ENCODE results near the gene RPTOR. TPM values are rescaled to one million over a fixed set of nuclear protein-coding genes. Genes with fewer than 3 reads are reported as not detected.

RPTOR gene
- total RNA-seq, 4 donors from 2014 or later: 23.6 to 37.0 (median 27.8) TPM

DNA sequence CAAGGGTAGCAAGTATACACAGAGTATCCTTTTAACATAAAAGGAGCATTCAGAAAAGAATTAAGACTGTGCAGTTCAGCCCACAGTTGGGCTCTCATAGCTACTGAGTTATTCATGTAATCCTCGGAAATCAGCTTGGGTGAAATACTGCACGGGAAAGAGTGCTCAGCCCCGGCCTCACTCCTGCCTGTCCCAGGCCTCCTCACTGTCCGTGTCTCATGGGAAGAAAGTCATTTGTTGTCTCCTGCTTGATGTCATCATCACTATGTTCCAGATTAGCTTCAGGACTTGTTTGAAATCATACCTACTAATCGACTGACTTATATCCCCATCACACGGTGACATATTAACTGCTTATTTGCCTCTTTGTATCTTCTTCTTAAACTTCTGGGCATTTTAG is 223.8 kb downstream of the RPTOR start:
- ATAC-seq (ENCODE audit: low FRiP score): no peak
- no peak for DNase-seq (ENCODE audit: low spot score)

DNA sequence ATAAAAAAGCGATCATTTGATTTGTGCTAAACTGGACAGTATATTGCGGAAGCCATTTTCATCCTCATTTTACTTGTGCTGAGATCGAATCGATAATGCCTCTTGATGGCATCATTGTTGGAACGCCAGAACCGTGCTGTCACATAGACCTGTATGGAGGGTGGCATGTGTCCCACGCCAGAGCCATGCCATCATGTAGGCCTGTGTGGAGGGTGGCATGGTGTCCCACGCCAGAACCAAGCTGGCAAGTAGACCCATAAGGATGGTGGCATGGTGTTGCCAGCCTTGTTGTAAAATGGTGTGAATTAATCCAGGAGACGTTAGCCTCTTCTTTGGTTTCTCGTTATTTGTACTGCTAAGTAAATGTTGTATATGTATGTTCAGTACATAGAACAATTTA is 224.3 kb downstream of the RPTOR start:
- DNase-seq (ENCODE audit: low spot score): no peak
- TF ChIP-seq, protein P1, sequence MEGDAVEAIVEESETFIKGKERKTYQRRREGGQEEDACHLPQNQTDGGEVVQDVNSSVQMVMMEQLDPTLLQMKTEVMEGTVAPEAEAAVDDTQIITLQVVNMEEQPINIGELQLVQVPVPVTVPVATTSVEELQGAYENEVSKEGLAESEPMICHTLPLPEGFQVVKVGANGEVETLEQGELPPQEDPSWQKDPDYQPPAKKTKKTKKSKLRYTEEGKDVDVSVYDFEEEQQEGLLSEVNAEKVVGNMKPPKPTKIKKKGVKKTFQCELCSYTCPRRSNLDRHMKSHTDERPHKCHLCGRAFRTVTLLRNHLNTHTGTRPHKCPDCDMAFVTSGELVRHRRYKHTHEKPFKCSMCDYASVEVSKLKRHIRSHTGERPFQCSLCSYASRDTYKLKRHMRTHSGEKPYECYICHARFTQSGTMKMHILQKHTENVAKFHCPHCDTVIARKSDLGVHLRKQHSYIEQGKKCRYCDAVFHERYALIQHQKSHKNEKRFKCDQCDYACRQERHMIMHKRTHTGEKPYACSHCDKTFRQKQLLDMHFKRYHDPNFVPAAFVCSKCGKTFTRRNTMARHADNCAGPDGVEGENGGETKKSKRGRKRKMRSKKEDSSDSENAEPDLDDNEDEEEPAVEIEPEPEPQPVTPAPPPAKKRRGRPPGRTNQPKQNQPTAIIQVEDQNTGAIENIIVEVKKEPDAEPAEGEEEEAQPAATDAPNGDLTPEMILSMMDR (IDR thresholded peaks at IDR 0.05): no peak
- no peak for ATAC-seq (ENCODE audit: low FRiP score)

More for the DNA sequence above, 223.8 kb downstream of the RPTOR start:
- TF ChIP-seq, protein P1 (IDR thresholded peaks at IDR 0.05): no peak

DNA sequence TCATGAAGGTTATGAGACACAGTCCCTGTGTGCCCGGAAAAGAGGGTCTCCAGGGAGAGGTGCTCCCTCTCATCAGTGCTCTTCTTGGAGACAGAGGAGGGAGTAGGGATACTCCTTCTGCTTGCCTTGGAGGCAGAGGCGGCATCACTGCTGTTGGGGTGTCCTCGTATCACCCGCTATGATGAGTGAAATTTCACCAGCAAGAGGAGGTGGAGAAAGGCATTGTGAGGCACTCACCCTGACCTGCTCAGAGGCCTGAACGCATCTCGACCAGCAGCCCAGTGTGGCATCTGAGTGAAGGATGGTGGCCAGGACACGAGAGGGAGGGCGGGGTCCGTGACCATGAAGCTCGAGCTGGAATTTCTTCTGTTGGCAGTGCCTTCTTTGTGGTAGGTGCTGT is 224.9 kb downstream of the RPTOR start:
- TF ChIP-seq, protein P1 (IDR thresholded peaks at IDR 0.05): no peak
- ATAC-seq (ENCODE audit: low FRiP score): no peak
- DNase-seq (ENCODE audit: low spot score): no peak

DNA sequence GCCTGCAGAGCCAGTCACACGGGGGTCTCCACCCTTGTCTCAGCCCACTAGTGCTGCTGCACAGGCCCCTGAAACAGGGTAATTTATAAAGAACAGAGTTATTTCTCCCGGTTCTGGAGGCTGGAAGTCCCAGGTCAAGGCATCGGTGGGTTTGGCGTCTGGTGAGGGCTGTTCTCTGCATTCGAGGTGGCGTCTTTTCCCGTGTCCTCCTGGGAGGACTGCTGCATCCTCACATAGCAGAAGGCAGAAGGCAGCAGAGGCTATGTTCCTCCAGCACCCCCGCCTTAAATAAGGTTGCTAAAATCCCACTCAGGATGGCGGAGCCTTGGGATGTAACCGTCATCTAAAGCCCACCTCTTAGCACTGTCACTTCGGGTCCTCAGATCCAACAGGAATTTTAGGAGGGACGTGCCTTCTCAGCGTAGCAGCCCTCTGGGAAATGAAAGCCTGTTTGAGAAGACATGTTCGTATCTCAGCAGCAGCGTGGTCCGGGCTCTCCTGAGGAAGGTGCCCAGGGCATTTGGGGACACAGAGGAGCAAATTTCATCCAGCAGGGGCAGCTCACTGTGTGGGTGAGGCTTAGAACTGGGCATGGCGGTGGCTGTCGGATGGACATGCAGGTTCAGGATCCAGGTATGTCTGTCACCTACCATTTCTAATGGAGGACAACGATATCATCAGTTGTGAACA is 225.4 kb downstream of the RPTOR start:
- DNase-seq (ENCODE audit: low spot score) (no peak), ATAC-seq (ENCODE audit: low FRiP score) (no peak)
- TF ChIP-seq, protein P1 (IDR thresholded peaks at IDR 0.05): no peak

- DNase-seq (ENCODE audit: low spot score) (no peak), ATAC-seq (ENCODE audit: low FRiP score) (no peak)
- TF ChIP-seq, protein P1 (IDR thresholded peaks at IDR 0.05): no peak
Measured at GRCh38 chr17:80770881-80771611, 226.4 kb downstream of the RPTOR start.

DNA sequence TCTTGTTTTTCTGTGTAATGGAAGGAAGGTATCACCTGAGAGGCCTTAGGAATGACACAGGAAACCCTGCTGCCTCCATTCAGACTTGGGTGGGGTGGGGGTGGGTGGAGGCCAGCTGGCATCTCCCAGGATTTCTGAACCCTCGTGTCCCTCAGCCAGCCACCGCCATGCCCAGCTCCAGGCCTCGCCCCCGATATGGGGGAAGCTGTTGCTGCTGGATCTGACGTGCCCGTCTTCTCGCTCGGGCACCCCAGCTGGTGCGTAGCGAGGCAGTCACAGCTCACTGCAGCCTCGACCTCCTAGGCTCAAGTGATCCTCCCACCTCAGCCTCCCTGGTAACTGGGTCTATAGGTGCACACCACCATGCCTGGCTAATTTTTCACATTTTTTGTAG is 227.0 kb downstream of the RPTOR start:
- TF ChIP-seq, protein P1 (IDR thresholded peaks at IDR 0.05): no peak
- DNase-seq (ENCODE audit: low spot score) (no peak), ATAC-seq (ENCODE audit: low FRiP score) (no peak)

GRCh38 chr17:80772906-80773242 is 228.2 kb downstream of the RPTOR start:
- DNase-seq (ENCODE audit: low spot score): no peak

More at GRCh38 chr17:80772906-80773242, 228.2 kb downstream of the RPTOR start:
- ATAC-seq (ENCODE audit: low FRiP score): no peak
- TF ChIP-seq, protein P1 (IDR thresholded peaks at IDR 0.05): no peak
